SK-N-SH treated with all-trans-retinoic acid at 6 μM for 48 hours (cell line): ENCODE results near the gene SHROOM1.

ENCODE experiments used
- ATAC-seq: fragments of 200-7000 bp; cut with Tn5 transposase; 3 replicates; pipeline ENCODE4 v1.9.1; 2020; ENCODE audit warnings: mild to moderate bottlenecking, moderate library complexity
- ARNTL ChIP-seq: fragments of 450-650 bp; formaldehyde crosslinking; IDR thresholded peaks from 2 replicates; pipeline ENCODE4 v1.5.0; 2020; ENCODE audit warnings: low read depth, mild to moderate bottlenecking, moderate library complexity, borderline replicate concordance
- CSDC2 ChIP-seq: fragments of 250-450 bp; sonication (Bioruptor Pico); IDR thresholded peaks from 2 replicates; pipeline ENCODE4 v1.5.0; 2020; ENCODE audit warnings: mild to moderate bottlenecking, moderate library complexity
- ESRRG ChIP-seq: fragments of 250-450 bp; sonication (Bioruptor Pico); IDR thresholded peaks from 2 replicates; pipeline ENCODE4 v1.6.1; 2021; ENCODE audit warnings: mild to moderate bottlenecking
- GLIS3 ChIP-seq: fragments of 250-450 bp; sonication (Bioruptor Pico); IDR thresholded peaks from 2 replicates; pipeline ENCODE4 v1.5.0; 2020; ENCODE audit warnings: mild to moderate bottlenecking, moderate library complexity
- ISL1 ChIP-seq: fragments of 250-450 bp; sonication (Bioruptor Pico); IDR thresholded peaks from 2 replicates; pipeline ENCODE4 v2.1.2; 2022; ENCODE audit warnings: mild to moderate bottlenecking, moderate library complexity
- OSR1 ChIP-seq: fragments of 250-450 bp; sonication (Bioruptor Pico); IDR thresholded peaks from 2 replicates; pipeline ENCODE4 v1.8.0; 2022; ENCODE audit warnings: moderate library complexity, mild to moderate bottlenecking, inconsistent platforms
- POU6F1 ChIP-seq: fragments of 250-450 bp; sonication (Bioruptor Pico); IDR thresholded peaks from 2 replicates; pipeline ENCODE4 v1.8.0; 2021; ENCODE audit warnings: low read depth, mild to moderate bottlenecking, moderate library complexity, borderline replicate concordance
- PPARA ChIP-seq: fragments of 250-450 bp; sonication (Bioruptor Pico); IDR thresholded peaks from 2 replicates; pipeline ENCODE4 v1.5.0; 2020; ENCODE audit warnings: mild to moderate bottlenecking, borderline replicate concordance
- RARB ChIP-seq: fragments of 250-450 bp; sonication (Bioruptor Pico); IDR thresholded peaks from 2 replicates; pipeline ENCODE4 v1.8.0; 2021; ENCODE audit warnings: mild to moderate bottlenecking, moderate library complexity
- SNAI2 ChIP-seq: fragments of 250-450 bp; sonication (Bioruptor Pico); IDR thresholded peaks from 2 replicates; pipeline ENCODE4 v1.5.0; 2020; ENCODE audit warnings: mild to moderate bottlenecking, moderate library complexity
- TCF4 ChIP-seq: fragments of 250-450 bp; sonication (Bioruptor Pico); IDR thresholded peaks from 2 replicates; pipeline ENCODE4 v1.8.0; 2021; ENCODE audit warnings: mild to moderate bottlenecking, moderate library complexity, borderline replicate concordance
- TOX ChIP-seq: fragments of 250-450 bp; sonication (Bioruptor Pico); IDR thresholded peaks from 2 replicates; pipeline ENCODE4 v1.8.0; 2021; ENCODE audit warnings: mild to moderate bottlenecking, moderate library complexity, borderline replicate concordance
- TSHZ2 ChIP-seq: fragments of 250-450 bp; sonication (Bioruptor Pico); IDR thresholded peaks from 2 replicates; pipeline ENCODE4 v1.5.0; 2020; ENCODE audit warnings: mild to moderate bottlenecking, moderate library complexity
- ZC3H10 ChIP-seq: fragments of 250-450 bp; sonication (Bioruptor Pico); IDR thresholded peaks from 2 replicates; pipeline ENCODE4 v1.5.1; 2021; ENCODE audit warnings: mild to moderate bottlenecking, moderate library complexity
- ZFP30 ChIP-seq: fragments of 450-650 bp; formaldehyde crosslinking; IDR thresholded peaks from 2 replicates; pipeline ENCODE4 v1.5.0; 2022; ENCODE audit warnings: mild to moderate bottlenecking, moderate library complexity
- ZNF70 ChIP-seq: fragments of 450-650 bp; formaldehyde crosslinking; IDR thresholded peaks from 2 replicates; pipeline ENCODE4 v1.5.0; 2020; ENCODE audit warnings: mild to moderate bottlenecking, moderate library complexity
- ZNF8 ChIP-seq: fragments of 450-650 bp; formaldehyde crosslinking; IDR thresholded peaks from 2 replicates; pipeline ENCODE4 v1.5.0; 2020; ENCODE audit warnings: mild to moderate bottlenecking, moderate library complexity
- TF ChIP-seq, protein P1 (sequence below): fragments of 250-450 bp; sonication (Bioruptor Pico); IDR thresholded peaks from 2 replicates; pipeline ENCODE4 v1.5.1; 2020; ENCODE audit warnings: low read depth, mild to moderate bottlenecking, moderate library complexity
- TF ChIP-seq, protein P2 (sequence below): fragments of 250-450 bp; sonication (Bioruptor Pico); IDR thresholded peaks from 2 replicates; pipeline ENCODE4 v1.8.0; 2020; ENCODE audit warnings: mild to moderate bottlenecking, moderate library complexity, borderline replicate concordance
- TF ChIP-seq, protein P3 (sequence below): fragments of 250-450 bp; sonication (Bioruptor Pico); IDR thresholded peaks from 2 replicates; pipeline ENCODE4 v1.5.1; 2021; ENCODE audit warnings: mild to moderate bottlenecking, moderate library complexity

SHROOM1 gene

GRCh38 chr5:132877466-132877865, 47.0 kb upstream of the SHROOM1 start (continued):
- no peak for TF ChIP-seq TSHZ2 (CRISPR knock-in tag)
- no peak for TF ChIP-seq ZNF70 (CRISPR knock-in tag)
- TF ChIP-seq GLIS3: no peak
- TF ChIP-seq RARB (CRISPR knock-in tag): no peak
- TF ChIP-seq TCF4 (CRISPR knock-in tag): no peak

DNA sequence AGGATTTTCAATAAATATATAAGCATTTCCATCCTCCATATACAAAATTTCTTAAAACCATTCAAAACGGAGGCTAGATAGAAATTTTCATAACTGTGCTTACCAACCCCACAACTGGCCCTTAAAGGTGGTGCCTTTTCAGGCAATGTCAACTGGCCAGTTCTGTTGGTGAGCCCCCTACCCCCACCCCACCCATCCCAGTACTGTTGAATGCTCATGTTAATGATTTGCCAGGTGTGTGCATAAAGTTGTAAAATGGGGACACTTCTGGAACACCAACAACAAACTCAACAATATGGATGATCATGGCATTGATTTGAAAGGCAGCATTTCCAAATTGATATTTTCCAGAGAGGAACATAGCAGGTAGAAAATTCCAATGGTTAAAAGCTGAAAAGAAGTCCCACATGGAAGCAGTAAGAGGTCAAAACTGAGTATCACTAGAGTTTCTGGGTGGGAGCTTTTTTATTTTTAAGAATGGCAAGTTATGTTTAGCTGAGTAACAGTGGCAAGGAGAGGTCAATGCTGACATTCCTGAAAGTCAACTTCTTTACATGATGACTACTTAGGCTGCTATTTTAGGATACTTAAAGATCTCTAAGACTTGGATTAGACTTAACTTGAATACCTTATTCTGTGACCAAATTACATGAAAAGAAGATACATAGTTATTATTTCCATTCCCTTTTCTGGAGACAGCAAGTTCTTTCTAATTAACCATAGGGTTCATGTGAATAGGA, 45.7 kb upstream of the SHROOM1 start:
- ATAC-seq: no peak
- TF ChIP-seq GLIS3 (no peak), TOX (no peak), ISL1 (no peak), OSR1 (no peak), ZNF8 (CRISPR knock-in tag) (no peak), TCF4 (CRISPR knock-in tag) (no peak), ZNF70 (CRISPR knock-in tag) (no peak), CSDC2 (no peak), ZC3H10 (CRISPR knock-in tag) (no peak)
- TF ChIP-seq, protein P1, sequence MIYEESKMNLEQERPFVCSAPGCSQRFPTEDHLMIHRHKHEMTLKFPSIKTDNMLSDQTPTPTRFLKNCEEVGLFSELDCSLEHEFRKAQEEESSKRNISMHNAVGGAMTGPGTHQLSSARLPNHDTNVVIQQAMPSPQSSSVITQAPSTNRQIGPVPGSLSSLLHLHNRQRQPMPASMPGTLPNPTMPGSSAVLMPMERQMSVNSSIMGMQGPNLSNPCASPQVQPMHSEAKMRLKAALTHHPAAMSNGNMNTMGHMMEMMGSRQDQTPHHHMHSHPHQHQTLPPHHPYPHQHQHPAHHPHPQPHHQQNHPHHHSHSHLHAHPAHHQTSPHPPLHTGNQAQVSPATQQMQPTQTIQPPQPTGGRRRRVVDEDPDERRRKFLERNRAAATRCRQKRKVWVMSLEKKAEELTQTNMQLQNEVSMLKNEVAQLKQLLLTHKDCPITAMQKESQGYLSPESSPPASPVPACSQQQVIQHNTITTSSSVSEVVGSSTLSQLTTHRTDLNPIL (CRISPR knock-in tag): no peak
- TF ChIP-seq, protein P2, sequence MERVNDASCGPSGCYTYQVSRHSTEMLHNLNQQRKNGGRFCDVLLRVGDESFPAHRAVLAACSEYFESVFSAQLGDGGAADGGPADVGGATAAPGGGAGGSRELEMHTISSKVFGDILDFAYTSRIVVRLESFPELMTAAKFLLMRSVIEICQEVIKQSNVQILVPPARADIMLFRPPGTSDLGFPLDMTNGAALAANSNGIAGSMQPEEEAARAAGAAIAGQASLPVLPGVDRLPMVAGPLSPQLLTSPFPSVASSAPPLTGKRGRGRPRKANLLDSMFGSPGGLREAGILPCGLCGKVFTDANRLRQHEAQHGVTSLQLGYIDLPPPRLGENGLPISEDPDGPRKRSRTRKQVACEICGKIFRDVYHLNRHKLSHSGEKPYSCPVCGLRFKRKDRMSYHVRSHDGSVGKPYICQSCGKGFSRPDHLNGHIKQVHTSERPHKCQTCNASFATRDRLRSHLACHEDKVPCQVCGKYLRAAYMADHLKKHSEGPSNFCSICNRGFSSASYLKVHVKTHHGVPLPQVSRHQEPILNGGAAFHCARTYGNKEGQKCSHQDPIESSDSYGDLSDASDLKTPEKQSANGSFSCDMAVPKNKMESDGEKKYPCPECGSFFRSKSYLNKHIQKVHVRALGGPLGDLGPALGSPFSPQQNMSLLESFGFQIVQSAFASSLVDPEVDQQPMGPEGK (CRISPR knock-in tag): no peak

- TF ChIP-seq, protein P3, sequence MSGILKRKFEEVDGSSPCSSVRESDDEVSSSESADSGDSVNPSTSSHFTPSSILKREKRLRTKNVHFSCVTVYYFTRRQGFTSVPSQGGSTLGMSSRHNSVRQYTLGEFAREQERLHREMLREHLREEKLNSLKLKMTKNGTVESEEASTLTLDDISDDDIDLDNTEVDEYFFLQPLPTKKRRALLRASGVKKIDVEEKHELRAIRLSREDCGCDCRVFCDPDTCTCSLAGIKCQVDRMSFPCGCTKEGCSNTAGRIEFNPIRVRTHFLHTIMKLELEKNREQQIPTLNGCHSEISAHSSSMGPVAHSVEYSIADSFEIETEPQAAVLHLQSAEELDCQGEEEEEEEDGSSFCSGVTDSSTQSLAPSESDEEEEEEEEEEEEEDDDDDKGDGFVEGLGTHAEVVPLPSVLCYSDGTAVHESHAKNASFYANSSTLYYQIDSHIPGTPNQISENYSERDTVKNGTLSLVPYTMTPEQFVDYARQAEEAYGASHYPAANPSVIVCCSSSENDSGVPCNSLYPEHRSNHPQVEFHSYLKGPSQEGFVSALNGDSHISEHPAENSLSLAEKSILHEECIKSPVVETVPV: no peak
- TF ChIP-seq TCF4 (CRISPR knock-in tag): no peak
- no peak for TF ChIP-seq ARNTL (CRISPR knock-in tag)
- TF ChIP-seq ESRRG (CRISPR knock-in tag): no peak
- no peak for ATAC-seq
These were observed 43.5 kb upstream of the SHROOM1 start for GRCh38 chr5:132873930-132874271.

GRCh38 chr5:132873119-132873929, 42.9 kb upstream of the SHROOM1 start, which contains the start of gene LEAP2:
LEAP2 (plus strand) TSS chr5:132873668; CDS start chr5:132873695, 27 bp downstream.
- no peak for TF ChIP-seq OSR1
- TF ChIP-seq TSHZ2 (CRISPR knock-in tag): no peak
- no peak for TF ChIP-seq POU6F1
- TF ChIP-seq ZFP30 (CRISPR knock-in tag): no peak
- no peak for TF ChIP-seq RARB (CRISPR knock-in tag)
- no peak for TF ChIP-seq TOX
- no peak for TF ChIP-seq ZNF70 (CRISPR knock-in tag)
- no peak for TF ChIP-seq SNAI2
- no peak for TF ChIP-seq ISL1
- TF ChIP-seq ZC3H10 (CRISPR knock-in tag): no peak
- TF ChIP-seq PPARA (CRISPR knock-in tag): no peak
- ATAC-seq: no peak
